Stimulated activated naive CD4-positive, alpha-beta T cell (primary cell): Measurements from ENCODE around the gene ERVFRD-1.

ENCODE experiments used
- DNase-seq, 6 experiments: peaks; one replicate each; lab custom pipeline; 2025; lab: John Stamatoyannopoulos, UW

Gene ERVFRD-1, protein sequence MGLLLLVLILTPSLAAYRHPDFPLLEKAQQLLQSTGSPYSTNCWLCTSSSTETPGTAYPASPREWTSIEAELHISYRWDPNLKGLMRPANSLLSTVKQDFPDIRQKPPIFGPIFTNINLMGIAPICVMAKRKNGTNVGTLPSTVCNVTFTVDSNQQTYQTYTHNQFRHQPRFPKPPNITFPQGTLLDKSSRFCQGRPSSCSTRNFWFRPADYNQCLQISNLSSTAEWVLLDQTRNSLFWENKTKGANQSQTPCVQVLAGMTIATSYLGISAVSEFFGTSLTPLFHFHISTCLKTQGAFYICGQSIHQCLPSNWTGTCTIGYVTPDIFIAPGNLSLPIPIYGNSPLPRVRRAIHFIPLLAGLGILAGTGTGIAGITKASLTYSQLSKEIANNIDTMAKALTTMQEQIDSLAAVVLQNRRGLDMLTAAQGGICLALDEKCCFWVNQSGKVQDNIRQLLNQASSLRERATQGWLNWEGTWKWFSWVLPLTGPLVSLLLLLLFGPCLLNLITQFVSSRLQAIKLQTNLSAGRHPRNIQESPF

GRCh38 chr6:11110921-11111768 lies at the start of gene ERVFRD-1:
Gene ERVFRD-1, minus strand, starts transcription at chr6:11111725. Its CDS starts 6,415 bp downstream, at chr6:11105310.
- DNase-seq = peak in 1 of 6 experiments; percentile 8

DNA sequence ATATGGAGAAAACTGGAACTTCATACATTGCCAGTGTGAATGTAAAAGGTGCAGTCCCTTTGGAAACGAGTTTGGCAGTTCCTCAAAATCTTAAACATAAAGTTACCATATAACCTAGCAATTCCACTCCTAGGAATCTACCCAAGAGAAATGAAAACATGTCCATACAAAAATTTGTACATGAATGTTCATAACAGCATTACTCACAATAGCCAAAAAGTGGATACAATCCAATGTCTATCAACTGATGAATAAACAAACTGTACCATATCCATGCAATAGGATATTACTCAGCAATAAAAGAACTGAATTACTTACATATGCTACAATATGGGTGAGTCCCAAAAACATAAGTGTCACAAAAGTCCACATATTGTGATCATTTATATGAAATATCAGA lies 48.7 kb upstream of the ERVFRD-1 start:
- DNase-seq = no peak

DNA sequence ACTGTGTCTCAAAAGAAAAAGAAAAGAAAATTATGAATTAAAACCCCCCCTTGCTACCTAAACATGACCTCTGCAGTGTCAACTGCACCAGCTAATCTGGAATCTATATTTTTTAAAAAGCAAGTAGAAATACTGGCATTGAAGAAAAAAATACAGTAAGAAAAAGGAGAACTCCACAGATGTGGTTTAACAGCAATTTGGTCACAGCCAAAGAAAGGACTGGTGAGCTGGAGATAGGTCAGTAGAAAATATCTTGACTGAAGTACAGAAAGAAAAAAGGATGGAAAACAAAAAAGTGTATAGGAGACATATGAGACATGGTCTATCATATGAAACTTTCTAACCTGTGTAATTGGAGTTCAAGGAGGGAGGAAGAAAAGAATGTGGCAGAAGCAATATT lies 44.1 kb upstream of the ERVFRD-1 start:
- no peak for DNase-seq

GRCh38 chr6:11153447-11153846 lies 41.9 kb upstream of the ERVFRD-1 start:
- no peak for DNase-seq

DNA sequence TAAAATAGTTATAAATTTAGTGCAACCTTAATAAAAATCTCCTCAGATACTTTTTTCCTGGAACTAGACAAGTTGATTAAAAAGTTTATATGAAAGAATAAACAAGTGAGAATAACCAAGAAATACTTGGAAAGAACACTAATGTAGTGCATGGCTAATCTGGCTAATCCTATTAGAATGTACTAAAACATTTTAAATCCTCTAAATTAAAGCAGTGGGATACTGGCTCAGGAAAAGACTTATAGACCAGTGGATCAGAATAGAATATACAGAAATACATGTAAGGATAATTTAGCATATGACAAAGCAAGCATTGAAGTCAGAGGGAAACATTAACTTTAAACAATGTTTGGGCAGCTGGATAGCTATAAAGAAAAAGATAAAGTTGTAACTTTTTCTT lies 41.1 kb upstream of the ERVFRD-1 start:
- no peak for DNase-seq

- DNase-seq = no peak
Observed at GRCh38 chr6:11151488-11151887, 40.0 kb upstream of the ERVFRD-1 start.

GRCh38 chr6:11149551-11149950 lies 38.0 kb upstream of the ERVFRD-1 start:
- no peak for DNase-seq

GRCh38 chr6:11146117-11146826 lies 34.7 kb upstream of the ERVFRD-1 start:
- DNase-seq = no peak

DNA sequence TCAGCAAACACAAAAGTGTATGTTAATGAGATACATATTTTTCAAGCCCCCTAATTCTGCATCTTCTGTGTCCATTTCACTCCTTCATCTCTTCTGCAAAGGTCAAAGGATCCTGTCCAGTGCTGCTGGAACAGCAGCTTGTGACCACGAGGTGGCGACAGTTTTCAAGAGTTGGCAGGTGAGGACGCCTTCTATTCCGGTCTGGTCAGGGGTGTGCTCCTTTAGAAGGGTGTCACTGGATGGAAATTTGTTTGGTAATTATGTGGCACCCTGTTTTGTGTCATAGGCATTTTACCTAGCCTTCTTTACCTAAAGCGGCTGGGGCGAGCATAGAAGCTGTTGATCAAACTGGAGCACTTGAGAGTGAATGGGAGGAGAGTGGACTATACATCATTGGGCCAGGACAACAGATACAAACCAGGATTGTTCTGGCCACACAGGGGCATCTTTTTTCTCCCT lies 32.9 kb upstream of the ERVFRD-1 start:
- DNase-seq = peak; percentile 25 to 63 (median 42)

DNA sequence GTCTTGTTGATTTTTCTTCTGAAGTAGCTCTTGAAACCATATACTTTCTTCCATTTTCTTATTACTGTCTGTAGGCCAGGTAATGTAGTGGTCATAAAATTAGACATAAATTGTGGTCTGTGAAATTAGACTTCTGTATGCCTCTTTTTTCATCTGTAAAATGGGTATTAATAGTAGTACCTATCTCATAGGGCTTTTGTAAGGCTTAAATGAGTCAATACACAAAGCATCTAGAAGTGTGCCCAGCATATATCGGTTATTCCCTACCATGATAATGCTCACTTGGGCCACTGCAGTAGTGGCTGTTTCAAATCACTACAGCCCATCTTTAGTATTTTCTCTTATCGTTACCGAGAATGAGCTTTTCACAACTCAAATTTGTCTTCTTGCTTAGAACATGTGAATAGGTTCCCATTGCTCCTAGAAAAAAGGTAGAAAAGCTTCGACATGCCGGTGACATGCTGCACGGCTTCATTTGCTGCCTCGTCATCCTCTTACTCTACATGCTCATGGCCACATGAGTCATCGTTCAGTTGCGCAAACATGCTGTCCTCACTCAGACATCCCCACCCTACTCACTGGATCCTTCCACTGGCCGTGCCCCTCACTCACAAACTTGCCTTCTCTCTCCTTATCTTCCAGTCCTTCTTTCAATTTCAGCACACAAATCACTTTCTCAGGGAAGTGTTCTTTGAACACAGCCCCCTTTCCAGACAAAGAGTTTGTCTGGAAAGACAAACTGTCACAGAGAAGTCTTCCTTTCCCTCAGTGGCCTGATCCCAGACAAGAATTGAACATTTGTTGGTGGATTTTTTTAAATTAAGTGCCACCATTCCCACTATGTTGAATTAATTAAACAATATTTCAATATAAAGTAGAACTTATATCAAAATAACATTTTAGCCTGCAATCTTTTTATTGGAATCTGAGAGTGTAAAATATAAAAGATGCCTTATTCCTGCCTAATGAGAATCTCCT lies 32.2 kb upstream of the ERVFRD-1 start:
- no peak for DNase-seq

DNA sequence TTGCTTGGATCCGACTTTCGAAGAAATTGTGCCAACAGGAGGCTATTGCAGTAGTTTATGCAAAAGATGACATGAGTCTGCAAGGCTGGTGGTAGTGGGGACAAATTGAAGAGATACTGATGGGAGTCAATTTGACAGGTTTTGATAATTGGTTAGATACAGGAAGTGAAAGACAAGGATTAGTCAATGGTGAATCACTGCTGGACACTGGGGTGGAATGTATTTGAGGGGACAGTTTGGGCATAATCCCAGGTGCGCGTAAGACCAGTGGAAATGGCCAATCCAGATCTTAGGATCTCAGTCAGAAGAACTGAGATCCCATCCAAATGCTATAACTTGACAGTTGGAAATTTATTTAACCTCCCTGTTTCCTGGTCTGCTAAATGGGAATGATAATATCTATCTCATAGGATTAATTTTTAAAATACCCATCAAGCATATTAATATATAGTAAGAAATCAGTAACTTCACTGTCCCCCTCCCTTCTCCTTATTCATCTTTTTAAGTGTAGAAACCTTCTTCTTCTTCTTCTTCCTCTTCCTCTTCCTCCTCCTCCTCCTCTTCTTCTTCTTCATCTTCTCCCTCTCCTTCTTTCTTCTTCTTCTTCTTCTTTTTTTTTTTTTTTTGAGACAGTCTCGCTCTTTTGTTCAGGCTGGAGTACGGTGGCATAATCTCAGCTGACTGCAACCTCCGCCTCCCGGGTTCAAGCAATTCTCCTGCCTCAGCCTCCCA lies 30.9 kb upstream of the ERVFRD-1 start:
- DNase-seq = no peak

GRCh38 chr6:11141295-11141694 lies 29.8 kb upstream of the ERVFRD-1 start:
- no peak for DNase-seq

DNA sequence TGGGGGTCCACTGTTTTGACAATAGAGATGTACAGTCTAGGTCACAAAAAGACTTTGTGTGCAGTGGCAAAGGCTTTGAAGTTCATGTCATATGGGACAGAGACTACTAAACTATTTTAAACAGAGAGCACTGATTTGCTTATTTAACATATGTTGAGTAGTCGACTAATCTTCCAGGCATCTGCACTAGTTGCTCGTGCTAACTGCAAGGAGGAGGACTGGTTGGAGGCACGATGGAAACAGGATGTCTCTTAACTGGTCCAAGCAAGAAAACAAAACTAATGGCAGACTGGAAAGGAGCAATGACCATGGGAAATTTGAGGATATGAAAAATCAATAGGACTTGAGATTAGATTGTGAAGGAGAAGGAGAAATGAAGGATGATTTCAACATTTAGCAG lies 28.5 kb upstream of the ERVFRD-1 start:
- DNase-seq = no peak

- no peak for DNase-seq
Observed at GRCh38 chr6:11139051-11139960, 27.8 kb upstream of the ERVFRD-1 start.

- no peak for DNase-seq
Observed at GRCh38 chr6:11136809-11137208, 25.3 kb upstream of the ERVFRD-1 start.

- no peak for DNase-seq
Observed at GRCh38 chr6:11133281-11133680, 21.8 kb upstream of the ERVFRD-1 start.

GRCh38 chr6:11132194-11132888 lies 20.8 kb upstream of the ERVFRD-1 start:
- no peak for DNase-seq

GRCh38 chr6:11130605-11131004 lies 19.1 kb upstream of the ERVFRD-1 start:
- DNase-seq = no peak
